ENCODE measurements around the gene CREB3L2.
"Not testable (repeated sequence)": the region's sequence is repeated elsewhere in the genome, so short reads cannot be mapped to it uniquely, and the experiment has no call there.

DNA sequence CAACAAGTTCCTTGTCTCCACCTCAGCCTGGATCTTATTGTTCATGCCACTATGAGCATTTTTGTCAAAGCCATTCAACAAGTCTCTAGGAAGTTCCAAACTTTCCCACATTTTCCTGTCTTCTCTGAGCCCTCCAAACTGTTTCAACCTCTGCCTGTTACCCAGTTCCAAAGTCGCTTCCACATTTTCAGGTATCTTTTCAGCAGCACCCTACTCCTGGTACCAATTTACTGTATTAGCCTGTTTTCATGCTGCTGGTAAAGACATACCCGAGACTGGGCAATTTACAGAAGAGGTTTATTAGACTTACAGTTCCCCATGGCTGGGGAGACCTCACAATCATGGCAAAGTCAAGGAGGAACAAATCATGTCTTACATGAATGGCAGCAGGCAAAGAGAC lies 168.9 kb downstream of the CREB3L2 start:
- TF ChIP-seq POLR2A (IDR thresholded peaks at IDR 0.05) = not testable (repeated sequence)
- TF ChIP-seq, protein P1, sequence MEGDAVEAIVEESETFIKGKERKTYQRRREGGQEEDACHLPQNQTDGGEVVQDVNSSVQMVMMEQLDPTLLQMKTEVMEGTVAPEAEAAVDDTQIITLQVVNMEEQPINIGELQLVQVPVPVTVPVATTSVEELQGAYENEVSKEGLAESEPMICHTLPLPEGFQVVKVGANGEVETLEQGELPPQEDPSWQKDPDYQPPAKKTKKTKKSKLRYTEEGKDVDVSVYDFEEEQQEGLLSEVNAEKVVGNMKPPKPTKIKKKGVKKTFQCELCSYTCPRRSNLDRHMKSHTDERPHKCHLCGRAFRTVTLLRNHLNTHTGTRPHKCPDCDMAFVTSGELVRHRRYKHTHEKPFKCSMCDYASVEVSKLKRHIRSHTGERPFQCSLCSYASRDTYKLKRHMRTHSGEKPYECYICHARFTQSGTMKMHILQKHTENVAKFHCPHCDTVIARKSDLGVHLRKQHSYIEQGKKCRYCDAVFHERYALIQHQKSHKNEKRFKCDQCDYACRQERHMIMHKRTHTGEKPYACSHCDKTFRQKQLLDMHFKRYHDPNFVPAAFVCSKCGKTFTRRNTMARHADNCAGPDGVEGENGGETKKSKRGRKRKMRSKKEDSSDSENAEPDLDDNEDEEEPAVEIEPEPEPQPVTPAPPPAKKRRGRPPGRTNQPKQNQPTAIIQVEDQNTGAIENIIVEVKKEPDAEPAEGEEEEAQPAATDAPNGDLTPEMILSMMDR (IDR thresholded peaks at IDR 0.05) = not testable (repeated sequence)

All from lower leg skin (tissue), 3 donors.